ENCODE results near the gene STEAP1. TPM values are rescaled to one million over a fixed set of nuclear protein-coding genes. Genes with fewer than 3 reads are reported as not detected.
"Not testable (repeated sequence)": the region's sequence is repeated elsewhere in the genome, so short reads cannot be mapped to it uniquely, and the experiment has no call there.

STEAP1 gene
- total RNA-seq (2021) (188 and 213 TPM in 2 replicates), Bru-seq, nascent RNA (percentile 99 among the genes with signal in this experiment), BruChase-seq, experiment 1, labeled RNA remaining after a 2-hour chase (percentile 99 among the genes with signal in this experiment), BruChase-seq, experiment 2, labeled RNA remaining after a 6-hour chase (percentile 98 among the genes with signal in this experiment)
- long read RNA-seq, transcript STEAP1-203 (4 exons, 1,054 nt): minor isoform, 36 of 425 reads
- long read RNA-seq, transcript STEAP1-201 (5 exons, 1,313 nt): major isoform, 364 of 425 reads
- long read RNA-seq, partial matches to known transcripts: 9 of 425 reads
- long read RNA-seq, other reads (novel, unspliced or antisense): 16 of 425 reads

GRCh38 chr7:90153943-90154771, at the start of gene STEAP1:
STEAP1 (plus strand) TSS chr7:90154469; CDS start chr7:90159789, 5,320 bp downstream.
- Histone ChIP-seq H3K4me3 (ENCODE audit: low read depth, low read length, poor library complexity, severe bottlenecking) (peak within 1 kb of the TSS; percentile 90), H3K27ac (ENCODE audit: low read depth, low read length, poor library complexity, severe bottlenecking) (peak within 1 kb of the TSS; percentile 98)
- DNase-seq (ENCODE audit: low spot score): peak; percentile 95
- intact Hi-C loops (cut with micrococcal nuclease; ENCODE audit: unreplicated experiment): loop anchor here (1.0 to 10.0 kb wide), 5 partner anchors 108 to 471 kb away; partner anchors contain the start of gene CDK14
- not testable (repeated sequence) for H3K9me3 ChIP-seq (ENCODE audit: low read depth, low read length, poor library complexity, severe bottlenecking); H3K4me1 ChIP-seq (ENCODE audit: insufficient read depth, low read length, poor library complexity, severe bottlenecking); BruUV-seq (replicated peaks); H3K36me3 ChIP-seq (ENCODE audit: insufficient read depth, low read length, poor library complexity, severe bottlenecking); H3K27me3 ChIP-seq (replicated peaks; ENCODE audit: insufficient read depth, low read depth, low read length, poor library complexity)
- POLR2A ChIA-PET (ENCODE audit: low non-redundant PET): interaction anchor here (0.6 to 1.0 kb wide), 2 partner anchors 57 to 107 kb away, joined by 3 to 5 read pairs; partner anchors contain the start of gene STEAP2
- CTCF ChIA-PET: interaction anchor here (1.1 kb wide), 1 partner anchor 54 kb away, joined by 12 read pairs; no protein-coding TSS in a partner anchor
- peak; percentile 88 for TF ChIP-seq CTCF (conservative IDR thresholded peaks at IDR 0.05; ENCODE audit: low read depth, low read length)

GRCh38 chr7:90114972-90115371, 39.3 kb upstream of the STEAP1 start:
- intact Hi-C loops (cut with micrococcal nuclease; ENCODE audit: unreplicated experiment): loop anchor here (10.0 kb wide), 2 partner anchors 1320 to 1870 kb away; partner anchors contain the start of gene TEX47
- H3K4me1 ChIP-seq (ENCODE audit: insufficient read depth, low read length, poor library complexity, severe bottlenecking); BruUV-seq (replicated peaks); CTCF ChIA-PET; H3K9me3 ChIP-seq (ENCODE audit: low read depth, low read length, poor library complexity, severe bottlenecking); DNase-seq (ENCODE audit: low spot score); H3K36me3 ChIP-seq (ENCODE audit: insufficient read depth, low read length, poor library complexity, severe bottlenecking); POLR2A ChIA-PET (ENCODE audit: low non-redundant PET); H3K4me3 ChIP-seq (ENCODE audit: low read depth, low read length, poor library complexity, severe bottlenecking); H3K27ac ChIP-seq (ENCODE audit: low read depth, low read length, poor library complexity, severe bottlenecking): not testable (repeated sequence)
- H3K27me3 ChIP-seq (replicated peaks; ENCODE audit: insufficient read depth, low read depth, low read length, poor library complexity): peaks cover 16% of the 10 kb centered on the region

- H3K4me3 ChIP-seq (ENCODE audit: low read depth, low read length, poor library complexity, severe bottlenecking): peak overlapping the region; percentile 51
- H3K9me3 ChIP-seq (ENCODE audit: low read depth, low read length, poor library complexity, severe bottlenecking); CTCF ChIA-PET: not testable (repeated sequence)
Measured at GRCh38 chr7:90118551-90119177, 35.6 kb upstream of the STEAP1 start.

More at GRCh38 chr7:90118551-90119177, 35.6 kb upstream of the STEAP1 start:
- H3K36me3 ChIP-seq (ENCODE audit: insufficient read depth, low read length, poor library complexity, severe bottlenecking); BruUV-seq (replicated peaks); H3K4me1 ChIP-seq (ENCODE audit: insufficient read depth, low read length, poor library complexity, severe bottlenecking); H3K27ac ChIP-seq (ENCODE audit: low read depth, low read length, poor library complexity, severe bottlenecking); POLR2A ChIA-PET (ENCODE audit: low non-redundant PET): not testable (repeated sequence)
- intact Hi-C loops (cut with micrococcal nuclease; ENCODE audit: unreplicated experiment): loop anchor here (10.0 kb wide), 2 partner anchors 1324 to 1874 kb away; partner anchors contain the start of gene TEX47
- peaks cover 17% of the 10 kb centered on the region for H3K27me3 ChIP-seq (replicated peaks; ENCODE audit: insufficient read depth, low read depth, low read length, poor library complexity)
- peak; percentile 22 for DNase-seq (ENCODE audit: low spot score)
